GM10248 (cell line): ENCODE results near the gene TMEM221.
"Not testable (repeated sequence)": the region's sequence is repeated elsewhere in the genome, so short reads cannot be mapped to it uniquely, and the experiment has no call there.

ENCODE experiments used
- CTCF ChIA-PET: fragments of 300-600 bp; sonication (Branson Sonifier 250); formaldehyde crosslinking; extraction: SDS; loops from one replicate; lab custom pipeline; 2021; ENCODE audit warnings: antibody characterized with exemption; lab: Yijun Ruan, JAX
- POLR2A ChIA-PET: fragments of 350-650 bp; sonication (Branson Sonifier 250); formaldehyde crosslinking; extraction: SDS; loops from one replicate; lab custom pipeline; 2020; ENCODE audit warnings: antibody characterized with exemption; lab: Yijun Ruan, JAX
- DNase-seq: peaks from one replicate; pipeline ENCODE4 v3.0.0; 2012; ENCODE audit errors: extremely low spot score
- CTCF ChIP-seq: IDR thresholded peaks from 2 replicates; pipeline ENCODE4 v1.5.1; 2012; ENCODE audit warnings: mild to moderate bottlenecking, low read depth; ENCODE audit errors: extremely low read depth, missing control alignments, control extremely low read depth

TMEM221 gene

GRCh38 chr19:17484520-17485185, 36.2 kb upstream of the TMEM221 start:
- DNase-seq = no peak
- POLR2A ChIA-PET = interaction anchor here (0.7 kb wide), 1 partner anchor 9 kb away, joined by 10 read pairs; no protein-coding TSS in a partner anchor
- CTCF ChIA-PET = interaction anchor here (5.3 kb wide), 1 partner anchor 12 kb away, joined by 28 read pairs; no protein-coding TSS in a partner anchor
- no peak for TF ChIP-seq CTCF

- TF ChIP-seq CTCF = no peak
- DNase-seq = no peak
- ChIA-PET POLR2A (interaction anchor here (0.5 kb wide), 1 partner anchor 391 kb away, joined by 3 read pairs; no protein-coding TSS in a partner anchor), CTCF (interaction anchor here (1.0 to 5.3 kb wide), 2 partner anchors 13 kb away, joined by 3 to 28 read pairs; partner anchors contain the start of gene SLC27A1)
These were observed 35.1 kb upstream of the TMEM221 start for GRCh38 chr19:17483605-17484002.

- no peak for DNase-seq
- TF ChIP-seq CTCF = no peak
- POLR2A ChIA-PET = interaction anchor here (0.5 kb wide), 1 partner anchor 391 kb away, joined by 3 read pairs; no protein-coding TSS in a partner anchor
- CTCF ChIA-PET = interaction anchor here (1.0 to 5.3 kb wide), 2 partner anchors 13 to 14 kb away, joined by 3 to 28 read pairs; partner anchors contain the start of gene SLC27A1
These were observed 34.6 kb upstream of the TMEM221 start for GRCh38 chr19:17482877-17483604.

- TF ChIP-seq CTCF = no peak
- ChIA-PET POLR2A (no interaction called here), CTCF (interaction anchor here (5.3 kb wide), 1 partner anchor 15 kb away, joined by 28 read pairs; no protein-coding TSS in a partner anchor)
- DNase-seq = no peak
These were observed 33.5 kb upstream of the TMEM221 start for GRCh38 chr19:17481986-17482385.

- DNase-seq = no peak
- no peak for TF ChIP-seq CTCF
- CTCF ChIA-PET = interaction anchor here (1.1 to 2.5 kb wide), 2 partner anchors 17 to 287 kb away, joined by 3 to 14 read pairs; no protein-coding TSS in a partner anchor
- POLR2A ChIA-PET = no interaction called here
These were observed 30.9 kb upstream of the TMEM221 start for GRCh38 chr19:17479325-17479791.

GRCh38 chr19:17475541-17476115, 27.2 kb upstream of the TMEM221 start:
- CTCF ChIA-PET = interaction anchor here (0.8 to 3.3 kb wide), 3 partner anchors 10 to 98 kb away, joined by 3 to 16 read pairs (median 3); no protein-coding TSS in a partner anchor
- POLR2A ChIA-PET = interaction anchor here (0.6 kb wide), 1 partner anchor 9 kb away, joined by 10 read pairs; no protein-coding TSS in a partner anchor
- TF ChIP-seq CTCF = no peak
- DNase-seq = no peak

GRCh38 chr19:17475011-17475540, 26.6 kb upstream of the TMEM221 start:
- ChIA-PET CTCF (interaction anchor here (0.8 to 3.3 kb wide), 4 partner anchors 9 to 99 kb away, joined by 3 to 16 read pairs (median 3); no protein-coding TSS in a partner anchor), POLR2A (interaction anchor here (0.6 kb wide), 1 partner anchor 10 kb away, joined by 10 read pairs; no protein-coding TSS in a partner anchor)
- DNase-seq = not testable (repeated sequence)
